ENCODE measurements around the gene KIF19. TPM values are rescaled to one million over a fixed set of nuclear protein-coding genes. Genes with fewer than 3 reads are reported as not detected.

Gene KIF19
- polyA plus RNA-seq, 6 donors from 2014 or later, result not detected

- peaks cover 4 to 25% (median 10%) of the 10 kb centered on the region in 3 donors for H3K27me3 Mint-ChIP-seq
- ATAC-seq (ENCODE audit: low read depth in 2 of 2) (no peak), DNase-seq (no peak)
- H3K27ac Mint-ChIP-seq, result no peak overlapping the region
- H3K4me3 Mint-ChIP-seq, result no peak overlapping the region
- no peaks in the 10 kb centered on the region for H3K36me3 Mint-ChIP-seq
- no peaks in the 10 kb centered on the region for H3K4me1 Mint-ChIP-seq
- H3K9me3 Mint-ChIP-seq, result peaks cover 0 to 7% (median 2%) of the 10 kb centered on the region in 7 donors
Observed at GRCh38 chr17:74290340-74290739, 35.7 kb upstream of the KIF19 start.

- Mint-ChIP-seq H3K36me3 (no peaks in the 10 kb centered on the region), H3K27ac (no peak overlapping the region), H3K9me3 (peaks cover 0 to 7% (median 2%) of the 10 kb centered on the region in 7 donors), H3K4me3 (no peak overlapping the region), H3K27me3 (peaks cover 0 to 29% (median 12%) of the 10 kb centered on the region in 3 donors), H3K4me1 (no peaks in the 10 kb centered on the region)
- DNase-seq (no peak), ATAC-seq (ENCODE audit: low read depth in 2 of 2) (no peak)
Observed at GRCh38 chr17:74292495-74292894, 33.5 kb upstream of the KIF19 start.

- ATAC-seq (ENCODE audit: low read depth in 2 of 2), result no peak
- peaks cover 10 to 42% (median 35%) of the 10 kb centered on the region in 3 donors for H3K27me3 Mint-ChIP-seq
- H3K9me3 Mint-ChIP-seq, result peaks cover 0 to 8% (median 2%) of the 10 kb centered on the region in 7 donors
- no peaks in the 10 kb centered on the region for H3K4me1 Mint-ChIP-seq
- no peaks in the 10 kb centered on the region for H3K36me3 Mint-ChIP-seq
- DNase-seq, result no peak
- no peak overlapping the region for H3K4me3 Mint-ChIP-seq
- no peak overlapping the region for H3K27ac Mint-ChIP-seq
Observed at GRCh38 chr17:74295625-74296547, 30.1 kb upstream of the KIF19 start.

- no peak for ATAC-seq (ENCODE audit: low read depth in 2 of 2)
- H3K27ac Mint-ChIP-seq, result no peak overlapping the region
- H3K36me3 Mint-ChIP-seq, result no peaks in the 10 kb centered on the region
- H3K4me1 Mint-ChIP-seq, result peaks cover 0 to 5% (median 3%) of the 10 kb centered on the region in 3 donors
- peaks cover 15 to 42% (median 41%) of the 10 kb centered on the region in 3 donors for H3K27me3 Mint-ChIP-seq
- no peak overlapping the region for H3K4me3 Mint-ChIP-seq
- DNase-seq, result no peak
- peaks cover 0 to 8% (median 2%) of the 10 kb centered on the region in 7 donors for H3K9me3 Mint-ChIP-seq
Observed at GRCh38 chr17:74296548-74296936, 29.5 kb upstream of the KIF19 start.

- ATAC-seq (ENCODE audit: low read depth in 2 of 2), result no peak
- H3K9me3 Mint-ChIP-seq, result peaks cover 0 to 8% (median 2%) of the 10 kb centered on the region in 7 donors
- H3K4me3 Mint-ChIP-seq, result no peak overlapping the region
- no peak overlapping the region for H3K27ac Mint-ChIP-seq
- H3K36me3 Mint-ChIP-seq, result no peaks in the 10 kb centered on the region
- H3K27me3 Mint-ChIP-seq, result peaks cover 15 to 42% (median 41%) of the 10 kb centered on the region in 3 donors
- DNase-seq, result no peak
- peaks cover 0 to 5% (median 3%) of the 10 kb centered on the region in 3 donors for H3K4me1 Mint-ChIP-seq
Observed at GRCh38 chr17:74297941-74298340, 28.1 kb upstream of the KIF19 start.

- no peak overlapping the region for H3K27ac Mint-ChIP-seq
Observed at GRCh38 chr17:74298778-74299177, 27.2 kb upstream of the KIF19 start.

GRCh38 chr17:74299226-74300009 lies 26.6 kb upstream of the KIF19 start:
- Mint-ChIP-seq H3K36me3 (no peaks in the 10 kb centered on the region), H3K27me3 (peaks cover 15 to 44% (median 42%) of the 10 kb centered on the region in 3 donors), H3K9me3 (peaks cover 0 to 8% (median 2%) of the 10 kb centered on the region in 7 donors), H3K4me1 (peaks cover 0 to 5% (median 3%) of the 10 kb centered on the region in 3 donors), H3K27ac (no peak overlapping the region), H3K4me3 (no peak overlapping the region)
- ATAC-seq (ENCODE audit: low read depth in 2 of 2) (no peak), DNase-seq (no peak)

More at GRCh38 chr17:74298778-74299177, 27.2 kb upstream of the KIF19 start:
- Mint-ChIP-seq H3K36me3 (no peaks in the 10 kb centered on the region), H3K27me3 (peaks cover 15 to 42% (median 41%) of the 10 kb centered on the region in 3 donors), H3K4me1 (peaks cover 0 to 5% (median 3%) of the 10 kb centered on the region in 3 donors), H3K4me3 (no peak overlapping the region), H3K9me3 (peaks cover 0 to 8% (median 2%) of the 10 kb centered on the region in 7 donors)
- DNase-seq (no peak), ATAC-seq (ENCODE audit: low read depth in 2 of 2) (no peak)

GRCh38 chr17:74303305-74303704 lies 22.7 kb upstream of the KIF19 start:
- DNase-seq (no peak), ATAC-seq (ENCODE audit: low read depth in 2 of 2) (no peak)
- Mint-ChIP-seq H3K27ac (no peak overlapping the region), H3K9me3 (peaks cover 0 to 1% (median 0%) of the 10 kb centered on the region in 7 donors), H3K4me1 (peaks cover 0 to 5% (median 3%) of the 10 kb centered on the region in 3 donors), H3K27me3 (peaks cover 15 to 53% (median 29%) of the 10 kb centered on the region in 3 donors), H3K36me3 (no peaks in the 10 kb centered on the region), H3K4me3 (no peak overlapping the region)

GRCh38 chr17:74304184-74304583 lies 21.8 kb upstream of the KIF19 start:
- Mint-ChIP-seq H3K4me1 (peaks cover 0 to 5% (median 3%) of the 10 kb centered on the region in 3 donors), H3K36me3 (no peaks in the 10 kb centered on the region), H3K4me3 (no peak overlapping the region), H3K27ac (no peak overlapping the region), H3K27me3 (peaks cover 10 to 57% (median 32%) of the 10 kb centered on the region in 3 donors), H3K9me3 (peaks cover 0 to 1% (median 0%) of the 10 kb centered on the region in 7 donors)
- no peak for ATAC-seq (ENCODE audit: low read depth in 2 of 2)
- DNase-seq, result no peak

GRCh38 chr17:74305865-74306654 lies 20.0 kb upstream of the KIF19 start:
- no peak for ATAC-seq (ENCODE audit: low read depth in 2 of 2)
- H3K4me3 Mint-ChIP-seq, result no peak overlapping the region
- H3K36me3 Mint-ChIP-seq, result no peaks in the 10 kb centered on the region
- no peak overlapping the region for H3K27ac Mint-ChIP-seq
- peaks cover 0 to 5% (median 3%) of the 10 kb centered on the region in 3 donors for H3K4me1 Mint-ChIP-seq
- peaks cover 3 to 46% (median 28%) of the 10 kb centered on the region in 3 donors for H3K27me3 Mint-ChIP-seq
- no peak for DNase-seq
- peaks cover 0 to 1% (median 0%) of the 10 kb centered on the region in 7 donors for H3K9me3 Mint-ChIP-seq

GRCh38 chr17:74307984-74308773 lies 17.8 kb upstream of the KIF19 start:
- Mint-ChIP-seq H3K4me3 (no peak overlapping the region), H3K4me1 (no peaks in the 10 kb centered on the region), H3K27me3 (peaks cover 0 to 55% (median 34%) of the 10 kb centered on the region in 3 donors), H3K27ac (no peak overlapping the region), H3K36me3 (no peaks in the 10 kb centered on the region), H3K9me3 (peaks cover 0 to 10% (median 6%) of the 10 kb centered on the region in 7 donors)
- DNase-seq (no peak), ATAC-seq (ENCODE audit: low read depth in 2 of 2) (no peak)

- no peak overlapping the region for H3K4me3 Mint-ChIP-seq
- no peak for DNase-seq
- H3K9me3 Mint-ChIP-seq, result peaks cover 0 to 10% (median 6%) of the 10 kb centered on the region in 7 donors
- H3K27ac Mint-ChIP-seq, result no peak overlapping the region
- H3K27me3 Mint-ChIP-seq, result peaks cover 5 to 48% (median 34%) of the 10 kb centered on the region in 3 donors
- H3K36me3 Mint-ChIP-seq, result no peaks in the 10 kb centered on the region
- no peaks in the 10 kb centered on the region for H3K4me1 Mint-ChIP-seq
- no peak for ATAC-seq (ENCODE audit: low read depth in 2 of 2)
Observed at GRCh38 chr17:74309902-74310301, 16.1 kb upstream of the KIF19 start.

Data from naive B cell (primary cell).